Uterus (tissue), 2 donors: ENCODE results near the gene SYNGR3.

ENCODE experiments used
- POLR2A ChIP-seq, 2 donors: fragments of 450-650 bp; IDR thresholded peaks; one replicate each; pipeline ENCODE4 v1.6.1; 2016; ENCODE audit warnings: antibody characterized with exemption in 2 of 2, mild to moderate bottlenecking in 1 of 2, moderate library complexity in 1 of 2
- TF ChIP-seq, protein P1 (sequence below), 4 experiments: fragments of 200-600 bp in 2 of 4; fragments of 450-650 bp in 2 of 4; sonication (generic) in 2 of 4; IDR thresholded peaks; one replicate each; pipeline ENCODE4 v1.5.1; 2016 to 2019; ENCODE audit warnings: antibody characterized with exemption in 4 of 4, mild to moderate bottlenecking in 2 of 4, moderate library complexity in 1 of 4

DNA sequence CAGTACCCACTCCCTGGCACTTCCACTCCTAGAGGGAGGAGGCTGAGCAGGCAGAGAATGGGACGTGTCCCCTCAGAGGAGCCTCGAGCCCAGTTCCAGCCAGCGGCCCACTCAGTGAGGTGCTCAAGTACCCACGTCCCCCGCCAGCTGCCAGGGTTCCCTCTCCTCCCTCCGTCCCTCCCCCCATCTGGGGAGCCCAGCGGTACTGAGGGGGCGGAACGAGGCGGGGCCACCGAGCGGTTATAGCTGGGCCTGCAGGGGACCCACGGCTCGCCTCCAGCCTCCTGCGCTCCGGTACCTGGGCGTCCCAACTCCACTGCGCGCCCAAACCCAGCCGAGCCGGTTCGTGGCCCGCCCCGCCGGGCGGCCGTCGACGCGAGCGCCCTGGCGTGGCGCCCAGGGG, 29.7 kb downstream of the SYNGR3 start, which contains the start of gene NPW:
- TF ChIP-seq, protein P1, sequence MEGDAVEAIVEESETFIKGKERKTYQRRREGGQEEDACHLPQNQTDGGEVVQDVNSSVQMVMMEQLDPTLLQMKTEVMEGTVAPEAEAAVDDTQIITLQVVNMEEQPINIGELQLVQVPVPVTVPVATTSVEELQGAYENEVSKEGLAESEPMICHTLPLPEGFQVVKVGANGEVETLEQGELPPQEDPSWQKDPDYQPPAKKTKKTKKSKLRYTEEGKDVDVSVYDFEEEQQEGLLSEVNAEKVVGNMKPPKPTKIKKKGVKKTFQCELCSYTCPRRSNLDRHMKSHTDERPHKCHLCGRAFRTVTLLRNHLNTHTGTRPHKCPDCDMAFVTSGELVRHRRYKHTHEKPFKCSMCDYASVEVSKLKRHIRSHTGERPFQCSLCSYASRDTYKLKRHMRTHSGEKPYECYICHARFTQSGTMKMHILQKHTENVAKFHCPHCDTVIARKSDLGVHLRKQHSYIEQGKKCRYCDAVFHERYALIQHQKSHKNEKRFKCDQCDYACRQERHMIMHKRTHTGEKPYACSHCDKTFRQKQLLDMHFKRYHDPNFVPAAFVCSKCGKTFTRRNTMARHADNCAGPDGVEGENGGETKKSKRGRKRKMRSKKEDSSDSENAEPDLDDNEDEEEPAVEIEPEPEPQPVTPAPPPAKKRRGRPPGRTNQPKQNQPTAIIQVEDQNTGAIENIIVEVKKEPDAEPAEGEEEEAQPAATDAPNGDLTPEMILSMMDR (IDR thresholded peaks at IDR 0.05), result no peak
- no peak for TF ChIP-seq POLR2A (IDR thresholded peaks at IDR 0.05)
